ENCODE data around the gene SCLY. TPM values are rescaled to one million over a fixed set of nuclear protein-coding genes. Genes with fewer than 3 reads are reported as not detected.
A peak's percentile ranks its signal among the peaks of the same experiment; 100 is the strongest.

Gene SCLY
- total RNA-seq, 1 experiment from 2014 or later, result 68.4 TPM

DNA sequence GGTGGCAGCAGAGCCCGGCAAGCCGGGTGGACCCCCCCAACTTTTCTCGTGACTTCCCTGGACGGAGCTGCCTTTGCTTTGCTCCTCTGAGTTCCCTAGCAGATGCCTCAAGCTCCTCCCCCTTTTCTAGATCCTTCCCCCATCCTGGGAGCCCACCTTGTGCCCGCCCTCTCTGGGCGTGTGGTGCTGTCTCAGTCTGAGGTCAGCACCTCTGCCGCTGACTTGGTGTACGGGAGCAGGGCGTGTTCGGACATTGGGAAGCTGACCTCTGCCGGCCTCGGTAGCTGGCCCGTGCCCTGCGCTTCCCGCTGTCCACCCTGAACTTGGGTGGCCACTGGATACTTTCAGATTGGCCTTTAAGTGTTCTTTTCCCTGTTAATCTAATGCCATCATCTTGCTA lies 19.7 kb downstream of the SCLY start:
- TF ChIP-seq ZBTB21 (CRISPR knock-in tag; IDR thresholded peaks at IDR 0.05; ENCODE audit: borderline replicate concordance) (no peak), JAZF1 (CRISPR knock-in tag; IDR thresholded peaks at IDR 0.05) (no peak), ZNF263 (CRISPR knock-in tag; IDR thresholded peaks at IDR 0.05; ENCODE audit: low read depth) (no peak), SP1 (CRISPR knock-in tag; conservative IDR thresholded peaks at IDR 0.05) (no peak), ESRRA (CRISPR knock-in tag; IDR thresholded peaks at IDR 0.05; ENCODE audit: borderline replicate concordance) (no peak), JUN (CRISPR knock-in tag; IDR thresholded peaks at IDR 0.05) (no peak), GRHL2 (CRISPR knock-in tag; IDR thresholded peaks at IDR 0.05; ENCODE audit: insufficient replicate concordance, severe bottlenecking) (no peak), ATF1 (CRISPR knock-in tag; IDR thresholded peaks at IDR 0.05) (no peak), ELF4 (CRISPR knock-in tag; IDR thresholded peaks at IDR 0.05; ENCODE audit: low read depth) (no peak), EMX1 (CRISPR knock-in tag; IDR thresholded peaks at IDR 0.05) (no peak), TP53 (CRISPR knock-in tag; IDR thresholded peaks at IDR 0.05) (no peak), ZNF121 (CRISPR knock-in tag; IDR thresholded peaks at IDR 0.05) (no peak), CREB1 (CRISPR knock-in tag; IDR thresholded peaks at IDR 0.05) (no peak)
- TF ChIP-seq, protein P1, sequence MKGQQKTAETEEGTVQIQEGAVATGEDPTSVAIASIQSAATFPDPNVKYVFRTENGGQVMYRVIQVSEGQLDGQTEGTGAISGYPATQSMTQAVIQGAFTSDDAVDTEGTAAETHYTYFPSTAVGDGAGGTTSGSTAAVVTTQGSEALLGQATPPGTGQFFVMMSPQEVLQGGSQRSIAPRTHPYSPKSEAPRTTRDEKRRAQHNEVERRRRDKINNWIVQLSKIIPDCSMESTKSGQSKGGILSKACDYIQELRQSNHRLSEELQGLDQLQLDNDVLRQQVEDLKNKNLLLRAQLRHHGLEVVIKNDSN (CRISPR knock-in tag; IDR thresholded peaks at IDR 0.05), result no peak
- TF ChIP-seq, protein P2, sequence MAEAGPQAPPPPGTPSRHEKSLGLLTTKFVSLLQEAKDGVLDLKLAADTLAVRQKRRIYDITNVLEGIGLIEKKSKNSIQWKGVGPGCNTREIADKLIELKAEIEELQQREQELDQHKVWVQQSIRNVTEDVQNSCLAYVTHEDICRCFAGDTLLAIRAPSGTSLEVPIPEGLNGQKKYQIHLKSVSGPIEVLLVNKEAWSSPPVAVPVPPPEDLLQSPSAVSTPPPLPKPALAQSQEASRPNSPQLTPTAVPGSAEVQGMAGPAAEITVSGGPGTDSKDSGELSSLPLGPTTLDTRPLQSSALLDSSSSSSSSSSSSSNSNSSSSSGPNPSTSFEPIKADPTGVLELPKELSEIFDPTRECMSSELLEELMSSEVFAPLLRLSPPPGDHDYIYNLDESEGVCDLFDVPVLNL (CRISPR knock-in tag; IDR thresholded peaks at IDR 0.05; ENCODE audit: borderline replicate concordance, low read depth), result no peak
- TF ChIP-seq, protein P3, sequence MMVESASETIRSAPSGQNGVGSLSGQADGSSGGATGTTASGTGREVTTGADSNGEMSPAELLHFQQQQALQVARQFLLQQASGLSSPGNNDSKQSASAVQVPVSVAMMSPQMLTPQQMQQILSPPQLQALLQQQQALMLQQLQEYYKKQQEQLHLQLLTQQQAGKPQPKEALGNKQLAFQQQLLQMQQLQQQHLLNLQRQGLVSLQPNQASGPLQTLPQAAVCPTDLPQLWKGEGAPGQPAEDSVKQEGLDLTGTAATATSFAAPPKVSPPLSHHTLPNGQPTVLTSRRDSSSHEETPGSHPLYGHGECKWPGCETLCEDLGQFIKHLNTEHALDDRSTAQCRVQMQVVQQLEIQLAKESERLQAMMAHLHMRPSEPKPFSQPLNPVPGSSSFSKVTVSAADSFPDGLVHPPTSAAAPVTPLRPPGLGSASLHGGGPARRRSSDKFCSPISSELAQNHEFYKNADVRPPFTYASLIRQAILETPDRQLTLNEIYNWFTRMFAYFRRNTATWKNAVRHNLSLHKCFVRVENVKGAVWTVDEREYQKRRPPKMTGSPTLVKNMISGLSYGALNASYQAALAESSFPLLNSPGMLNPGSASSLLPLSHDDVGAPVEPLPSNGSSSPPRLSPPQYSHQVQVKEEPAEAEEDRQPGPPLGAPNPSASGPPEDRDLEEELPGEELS (CRISPR knock-in tag; IDR thresholded peaks at IDR 0.05), result no peak
- TF ChIP-seq, protein P4, sequence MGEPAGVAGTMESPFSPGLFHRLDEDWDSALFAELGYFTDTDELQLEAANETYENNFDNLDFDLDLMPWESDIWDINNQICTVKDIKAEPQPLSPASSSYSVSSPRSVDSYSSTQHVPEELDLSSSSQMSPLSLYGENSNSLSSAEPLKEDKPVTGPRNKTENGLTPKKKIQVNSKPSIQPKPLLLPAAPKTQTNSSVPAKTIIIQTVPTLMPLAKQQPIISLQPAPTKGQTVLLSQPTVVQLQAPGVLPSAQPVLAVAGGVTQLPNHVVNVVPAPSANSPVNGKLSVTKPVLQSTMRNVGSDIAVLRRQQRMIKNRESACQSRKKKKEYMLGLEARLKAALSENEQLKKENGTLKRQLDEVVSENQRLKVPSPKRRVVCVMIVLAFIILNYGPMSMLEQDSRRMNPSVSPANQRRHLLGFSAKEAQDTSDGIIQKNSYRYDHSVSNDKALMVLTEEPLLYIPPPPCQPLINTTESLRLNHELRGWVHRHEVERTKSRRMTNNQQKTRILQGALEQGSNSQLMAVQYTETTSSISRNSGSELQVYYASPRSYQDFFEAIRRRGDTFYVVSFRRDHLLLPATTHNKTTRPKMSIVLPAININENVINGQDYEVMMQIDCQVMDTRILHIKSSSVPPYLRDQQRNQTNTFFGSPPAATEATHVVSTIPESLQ (CRISPR knock-in tag; IDR thresholded peaks at IDR 0.05), result no peak
- TF ChIP-seq, protein P5, sequence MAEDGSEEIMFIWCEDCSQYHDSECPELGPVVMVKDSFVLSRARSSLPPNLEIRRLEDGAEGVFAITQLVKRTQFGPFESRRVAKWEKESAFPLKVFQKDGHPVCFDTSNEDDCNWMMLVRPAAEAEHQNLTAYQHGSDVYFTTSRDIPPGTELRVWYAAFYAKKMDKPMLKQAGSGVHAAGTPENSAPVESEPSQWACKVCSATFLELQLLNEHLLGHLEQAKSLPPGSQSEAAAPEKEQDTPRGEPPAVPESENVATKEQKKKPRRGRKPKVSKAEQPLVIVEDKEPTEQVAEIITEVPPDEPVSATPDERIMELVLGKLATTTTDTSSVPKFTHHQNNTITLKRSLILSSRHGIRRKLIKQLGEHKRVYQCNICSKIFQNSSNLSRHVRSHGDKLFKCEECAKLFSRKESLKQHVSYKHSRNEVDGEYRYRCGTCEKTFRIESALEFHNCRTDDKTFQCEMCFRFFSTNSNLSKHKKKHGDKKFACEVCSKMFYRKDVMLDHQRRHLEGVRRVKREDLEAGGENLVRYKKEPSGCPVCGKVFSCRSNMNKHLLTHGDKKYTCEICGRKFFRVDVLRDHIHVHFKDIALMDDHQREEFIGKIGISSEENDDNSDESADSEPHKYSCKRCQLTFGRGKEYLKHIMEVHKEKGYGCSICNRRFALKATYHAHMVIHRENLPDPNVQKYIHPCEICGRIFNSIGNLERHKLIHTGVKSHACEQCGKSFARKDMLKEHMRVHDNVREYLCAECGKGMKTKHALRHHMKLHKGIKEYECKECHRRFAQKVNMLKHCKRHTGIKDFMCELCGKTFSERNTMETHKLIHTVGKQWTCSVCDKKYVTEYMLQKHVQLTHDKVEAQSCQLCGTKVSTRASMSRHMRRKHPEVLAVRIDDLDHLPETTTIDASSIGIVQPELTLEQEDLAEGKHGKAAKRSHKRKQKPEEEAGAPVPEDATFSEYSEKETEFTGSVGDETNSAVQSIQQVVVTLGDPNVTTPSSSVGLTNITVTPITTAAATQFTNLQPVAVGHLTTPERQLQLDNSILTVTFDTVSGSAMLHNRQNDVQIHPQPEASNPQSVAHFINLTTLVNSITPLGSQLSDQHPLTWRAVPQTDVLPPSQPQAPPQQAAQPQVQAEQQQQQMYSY (CRISPR knock-in tag; IDR thresholded peaks at IDR 0.05), result no peak
- TF ChIP-seq, protein P6, sequence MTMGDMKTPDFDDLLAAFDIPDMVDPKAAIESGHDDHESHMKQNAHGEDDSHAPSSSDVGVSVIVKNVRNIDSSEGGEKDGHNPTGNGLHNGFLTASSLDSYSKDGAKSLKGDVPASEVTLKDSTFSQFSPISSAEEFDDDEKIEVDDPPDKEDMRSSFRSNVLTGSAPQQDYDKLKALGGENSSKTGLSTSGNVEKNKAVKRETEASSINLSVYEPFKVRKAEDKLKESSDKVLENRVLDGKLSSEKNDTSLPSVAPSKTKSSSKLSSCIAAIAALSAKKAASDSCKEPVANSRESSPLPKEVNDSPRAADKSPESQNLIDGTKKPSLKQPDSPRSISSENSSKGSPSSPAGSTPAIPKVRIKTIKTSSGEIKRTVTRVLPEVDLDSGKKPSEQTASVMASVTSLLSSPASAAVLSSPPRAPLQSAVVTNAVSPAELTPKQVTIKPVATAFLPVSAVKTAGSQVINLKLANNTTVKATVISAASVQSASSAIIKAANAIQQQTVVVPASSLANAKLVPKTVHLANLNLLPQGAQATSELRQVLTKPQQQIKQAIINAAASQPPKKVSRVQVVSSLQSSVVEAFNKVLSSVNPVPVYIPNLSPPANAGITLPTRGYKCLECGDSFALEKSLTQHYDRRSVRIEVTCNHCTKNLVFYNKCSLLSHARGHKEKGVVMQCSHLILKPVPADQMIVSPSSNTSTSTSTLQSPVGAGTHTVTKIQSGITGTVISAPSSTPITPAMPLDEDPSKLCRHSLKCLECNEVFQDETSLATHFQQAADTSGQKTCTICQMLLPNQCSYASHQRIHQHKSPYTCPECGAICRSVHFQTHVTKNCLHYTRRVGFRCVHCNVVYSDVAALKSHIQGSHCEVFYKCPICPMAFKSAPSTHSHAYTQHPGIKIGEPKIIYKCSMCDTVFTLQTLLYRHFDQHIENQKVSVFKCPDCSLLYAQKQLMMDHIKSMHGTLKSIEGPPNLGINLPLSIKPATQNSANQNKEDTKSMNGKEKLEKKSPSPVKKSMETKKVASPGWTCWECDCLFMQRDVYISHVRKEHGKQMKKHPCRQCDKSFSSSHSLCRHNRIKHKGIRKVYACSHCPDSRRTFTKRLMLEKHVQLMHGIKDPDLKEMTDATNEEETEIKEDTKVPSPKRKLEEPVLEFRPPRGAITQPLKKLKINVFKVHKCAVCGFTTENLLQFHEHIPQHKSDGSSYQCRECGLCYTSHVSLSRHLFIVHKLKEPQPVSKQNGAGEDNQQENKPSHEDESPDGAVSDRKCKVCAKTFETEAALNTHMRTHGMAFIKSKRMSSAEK (CRISPR knock-in tag; IDR thresholded peaks at IDR 0.05; ENCODE audit: borderline replicate concordance), result no peak
- DNase-seq (ENCODE audit: low spot score), result no peak
- ATAC-seq, result peak; percentile 53; the same call in 1 of the 2 replicates
- Mint-ChIP-seq H3K27ac (peak overlapping the region; percentile 31; the same call in 1 of the 2 replicates), H3K27me3 (ENCODE audit: low read depth) (no peaks in the 10 kb centered on the region), H3K4me3 (no peak overlapping the region), H3K36me3 (peaks cover 88% of the 10 kb centered on the region), H3K4me1 (peaks cover 15% of the 10 kb centered on the region), H3K9me3 (peaks cover 5% of the 10 kb centered on the region; the same call in 1 of the 2 replicates)
- ChIA-PET POLR2A (interaction anchor here (0.6 kb wide), 1 partner anchor 25 kb away, joined by 8 read pairs; no protein-coding TSS in a partner anchor), CTCF (no interaction called here)
